Fibroblast of pulmonary artery (primary cell): Measurements from ENCODE around the gene PTGR3.

Experiments used
- DNase-seq: peaks from one replicate; pipeline ENCODE4 v3.0.0-alpha.2; 2010; ENCODE audit warnings: low read depth
- H3K4me3 ChIP-seq: replicated peaks from 2 replicates; pipeline ENCODE4 v1.5.1; 2011; ENCODE audit warnings: low read depth, mild to moderate bottlenecking, control low read depth, low read length, moderate library complexity
- TF ChIP-seq, protein P1 (sequence below): IDR thresholded peaks from 2 replicates; pipeline ENCODE4 v1.5.1; 2011; ENCODE audit warnings: mild to moderate bottlenecking, control low read depth, low read length, inconsistent platforms; ENCODE audit errors: missing control alignments

PTGR3 gene

DNA sequence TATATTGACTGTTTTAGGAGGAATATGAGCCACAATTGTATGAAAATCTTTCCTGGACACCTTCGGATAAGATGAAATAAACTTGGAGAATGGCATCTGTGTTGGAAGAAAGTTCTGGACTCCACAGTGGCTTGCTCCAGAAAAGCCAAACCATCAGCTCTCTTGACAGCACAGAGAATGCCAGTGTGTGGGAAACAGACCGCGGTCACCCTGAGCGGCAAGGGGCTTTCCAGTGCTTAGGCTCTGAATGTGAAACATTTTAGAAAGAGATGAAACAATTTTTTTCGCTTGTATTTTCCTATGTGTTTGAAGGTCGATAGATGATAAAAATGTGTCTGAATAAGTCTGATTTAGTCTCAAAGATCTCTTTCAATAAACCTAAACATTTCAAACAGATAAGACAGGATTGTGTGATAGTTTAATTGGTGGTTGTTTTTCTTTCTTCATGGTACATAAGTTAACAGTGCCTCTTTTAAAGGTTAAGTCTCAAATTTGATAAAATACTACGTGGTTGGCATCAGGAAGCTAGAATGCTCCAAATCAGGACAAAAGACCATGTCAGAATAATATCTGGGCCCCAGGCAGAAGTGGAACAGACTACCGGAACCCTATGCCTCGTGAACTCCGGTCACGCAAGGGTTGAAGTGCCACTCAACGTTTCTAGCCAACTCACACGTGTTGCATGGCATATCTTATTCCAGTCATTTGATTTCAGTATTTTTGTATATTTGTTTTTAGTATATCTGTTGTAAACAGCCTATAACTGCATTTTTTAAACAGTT is 28.9 kb downstream of the PTGR3 start:
- no peak overlapping the region for H3K4me3 ChIP-seq
- DNase-seq, result no peak
- TF ChIP-seq, protein P1, sequence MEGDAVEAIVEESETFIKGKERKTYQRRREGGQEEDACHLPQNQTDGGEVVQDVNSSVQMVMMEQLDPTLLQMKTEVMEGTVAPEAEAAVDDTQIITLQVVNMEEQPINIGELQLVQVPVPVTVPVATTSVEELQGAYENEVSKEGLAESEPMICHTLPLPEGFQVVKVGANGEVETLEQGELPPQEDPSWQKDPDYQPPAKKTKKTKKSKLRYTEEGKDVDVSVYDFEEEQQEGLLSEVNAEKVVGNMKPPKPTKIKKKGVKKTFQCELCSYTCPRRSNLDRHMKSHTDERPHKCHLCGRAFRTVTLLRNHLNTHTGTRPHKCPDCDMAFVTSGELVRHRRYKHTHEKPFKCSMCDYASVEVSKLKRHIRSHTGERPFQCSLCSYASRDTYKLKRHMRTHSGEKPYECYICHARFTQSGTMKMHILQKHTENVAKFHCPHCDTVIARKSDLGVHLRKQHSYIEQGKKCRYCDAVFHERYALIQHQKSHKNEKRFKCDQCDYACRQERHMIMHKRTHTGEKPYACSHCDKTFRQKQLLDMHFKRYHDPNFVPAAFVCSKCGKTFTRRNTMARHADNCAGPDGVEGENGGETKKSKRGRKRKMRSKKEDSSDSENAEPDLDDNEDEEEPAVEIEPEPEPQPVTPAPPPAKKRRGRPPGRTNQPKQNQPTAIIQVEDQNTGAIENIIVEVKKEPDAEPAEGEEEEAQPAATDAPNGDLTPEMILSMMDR, result no peak

DNA sequence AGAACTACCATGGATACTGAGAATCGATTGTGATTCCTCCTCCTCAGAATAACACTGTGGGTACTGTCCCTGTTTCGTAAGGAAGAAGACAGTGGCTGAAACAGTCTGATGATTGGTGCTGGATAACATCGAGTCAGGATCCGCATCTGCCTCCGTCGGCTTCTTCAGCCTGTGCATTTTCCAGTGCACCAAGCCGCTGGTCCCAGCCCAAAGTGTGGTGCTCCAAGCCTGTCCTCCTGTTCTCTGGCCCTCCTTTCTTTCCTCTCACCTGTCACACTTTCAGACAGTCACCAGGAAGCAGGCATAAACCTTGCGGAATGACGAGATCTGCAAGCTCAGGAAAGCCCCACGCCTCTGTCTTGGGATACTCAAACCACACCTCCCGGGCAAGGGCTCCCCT is 30.6 kb downstream of the PTGR3 start:
- no peak overlapping the region for H3K4me3 ChIP-seq
- no peak for DNase-seq
- TF ChIP-seq, protein P1, result no peak

DNA sequence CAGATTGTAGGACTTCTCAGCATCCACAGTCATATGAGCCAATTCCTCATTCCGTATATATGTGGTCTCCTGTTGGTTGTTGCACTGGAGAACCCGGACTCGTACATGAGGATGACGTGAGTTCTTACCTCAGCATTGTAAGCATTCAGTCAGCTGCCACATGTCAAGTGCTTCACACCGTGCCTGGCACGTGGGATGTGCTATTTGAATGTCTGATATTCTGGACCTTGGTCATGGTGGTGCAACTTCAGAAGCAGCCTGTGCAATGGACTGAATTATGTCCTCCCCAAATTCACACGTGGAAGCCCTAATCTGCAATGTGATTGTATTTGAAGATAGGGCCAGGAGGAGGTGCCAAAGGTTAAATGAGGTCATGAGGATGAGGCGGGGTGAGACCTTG is 32.1 kb downstream of the PTGR3 start:
- TF ChIP-seq, protein P1, result no peak
- H3K4me3 ChIP-seq, result no peak overlapping the region
- no peak for DNase-seq

DNA sequence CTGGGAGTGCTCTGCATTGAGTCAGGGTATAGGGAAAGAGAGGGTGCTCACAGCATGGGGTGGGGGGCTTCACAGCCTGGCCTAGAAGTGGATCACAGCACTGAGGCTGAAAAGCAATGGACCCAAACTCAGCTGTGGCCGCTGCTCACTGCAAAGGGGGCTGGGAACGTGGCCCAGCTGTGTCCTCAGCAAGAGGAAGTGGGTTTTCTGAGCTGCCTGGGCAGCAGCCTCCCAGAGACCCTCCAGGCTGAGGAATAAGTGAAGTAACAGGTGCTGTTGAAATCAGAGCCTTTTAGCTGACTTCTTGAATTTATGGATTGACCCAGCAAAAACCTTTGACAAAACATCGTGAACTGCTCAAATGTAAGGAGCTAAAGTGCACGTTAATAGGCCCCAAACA is 35.2 kb downstream of the PTGR3 start:
- TF ChIP-seq, protein P1, result no peak
- no peak for DNase-seq
- H3K4me3 ChIP-seq, result no peak overlapping the region

DNA sequence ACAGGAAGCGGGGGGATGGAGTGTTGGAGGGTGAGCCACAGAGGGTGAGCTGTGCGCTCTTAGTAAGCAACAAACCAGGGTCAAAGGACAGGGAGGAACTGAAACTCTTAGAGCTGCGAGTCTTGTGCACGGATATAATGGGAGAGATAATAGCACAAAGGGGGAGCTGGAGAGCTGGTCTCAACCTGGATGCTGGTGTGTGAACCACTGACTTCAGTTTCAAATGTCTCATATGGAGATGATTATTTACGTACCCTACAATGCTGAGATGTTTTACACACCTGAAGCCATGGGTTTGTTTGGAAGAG is 35.9 kb downstream of the PTGR3 start:
- no peak overlapping the region for H3K4me3 ChIP-seq
- peak; percentile 10 for DNase-seq
- TF ChIP-seq, protein P1, result no peak

DNA sequence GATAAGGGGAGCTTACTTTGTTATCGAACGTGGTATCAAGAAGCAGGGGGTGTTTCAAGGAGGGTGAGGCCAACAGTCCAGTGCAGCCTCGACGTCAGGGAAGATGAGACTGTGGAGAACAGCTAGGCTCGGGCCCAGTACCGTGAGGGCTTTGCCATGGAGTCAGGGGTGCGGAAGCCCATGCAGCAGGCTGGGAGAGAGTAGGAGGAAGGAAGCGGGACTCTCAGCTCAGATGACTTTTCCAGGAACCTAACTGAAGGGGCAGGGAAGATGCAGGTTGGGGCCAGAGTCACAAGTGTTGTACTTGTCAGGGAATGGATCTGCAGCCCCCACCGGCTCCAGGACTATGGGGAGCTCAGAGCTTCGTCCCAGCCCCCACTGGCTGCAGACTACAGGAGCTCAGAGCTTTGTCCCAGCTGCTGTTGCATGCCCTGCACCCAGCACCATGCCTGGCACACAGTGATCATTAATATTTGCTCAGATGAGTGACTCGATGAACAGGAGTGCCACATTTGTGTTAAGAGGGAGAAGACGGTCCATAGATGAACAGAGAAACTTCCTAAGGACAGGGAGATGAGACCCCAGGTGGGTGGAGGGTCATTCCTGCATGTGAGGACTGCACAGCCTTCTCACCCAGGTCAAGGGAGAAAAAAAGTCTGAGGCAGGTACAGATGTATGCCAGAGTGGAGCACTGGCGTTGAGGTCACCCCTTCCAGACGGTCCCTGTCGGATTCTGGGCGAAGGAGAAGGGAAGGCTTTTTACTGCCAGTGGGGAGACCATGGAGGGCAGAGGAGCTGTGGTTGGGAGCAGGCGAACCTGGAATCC is 36.4 kb downstream of the PTGR3 start:
- H3K4me3 ChIP-seq, result no peak overlapping the region
- DNase-seq, result no peak
- TF ChIP-seq, protein P1, result no peak

DNA sequence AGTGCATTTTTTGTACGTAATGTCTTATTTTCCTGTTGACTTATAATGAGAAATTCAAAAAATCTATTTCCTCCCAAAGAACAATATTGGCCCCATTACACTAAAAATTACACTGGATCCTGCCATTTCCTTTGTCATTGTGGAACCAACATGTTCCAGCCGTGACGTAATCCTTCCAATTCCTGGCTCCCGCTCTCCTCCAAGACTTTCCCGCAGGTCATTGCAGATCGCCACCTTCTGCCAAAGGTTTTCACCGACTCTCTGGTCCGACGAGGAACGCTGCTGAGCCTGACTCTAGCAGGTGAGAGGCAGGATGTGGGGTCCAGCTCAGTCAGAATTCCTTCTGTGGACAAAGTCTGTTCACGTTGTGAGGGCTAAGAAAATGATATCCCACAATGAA is 38.0 kb downstream of the PTGR3 start:
- DNase-seq, result no peak
- TF ChIP-seq, protein P1, result no peak
- no peak overlapping the region for H3K4me3 ChIP-seq
